GM10266 (cell line): ENCODE data around the gene CDC27.
"Not testable (repeated sequence)": the region's sequence is repeated elsewhere in the genome, so short reads cannot be mapped to it uniquely, and the experiment has no call there.

ENCODE experiments used
- DNase-seq: peaks from one replicate; pipeline ENCODE4 v3.0.0; 2012; ENCODE audit errors: extremely low spot score
- TF ChIP-seq, protein P1 (sequence below): IDR thresholded peaks from 2 replicates; pipeline ENCODE4 v1.5.1; 2012; ENCODE audit warnings: mild to moderate bottlenecking, low read depth; ENCODE audit not compliant: control insufficient read depth, insufficient read depth; ENCODE audit errors: missing control alignments

CDC27 gene

DNA sequence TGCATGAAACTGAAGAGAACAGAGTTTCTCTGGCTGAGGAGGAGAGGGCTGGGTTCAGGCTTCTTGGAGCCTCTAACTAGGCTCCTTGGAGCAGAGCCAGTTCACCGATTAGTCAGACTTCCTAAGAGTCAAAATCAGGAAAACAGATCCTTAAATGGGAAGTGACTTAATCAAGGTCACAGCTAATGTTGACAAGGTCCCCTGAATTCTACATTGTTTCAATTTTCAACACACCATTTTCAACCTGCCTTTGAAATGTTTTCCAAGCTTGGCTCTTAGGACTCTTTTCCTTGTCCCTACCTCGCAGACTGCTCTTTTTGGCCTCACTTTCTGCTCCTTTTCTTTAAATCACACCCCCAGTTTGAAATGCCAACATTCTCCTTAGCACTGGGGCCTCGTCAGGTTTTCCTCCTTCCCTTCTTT is 36.4 kb upstream of the CDC27 start:
- TF ChIP-seq, protein P1, sequence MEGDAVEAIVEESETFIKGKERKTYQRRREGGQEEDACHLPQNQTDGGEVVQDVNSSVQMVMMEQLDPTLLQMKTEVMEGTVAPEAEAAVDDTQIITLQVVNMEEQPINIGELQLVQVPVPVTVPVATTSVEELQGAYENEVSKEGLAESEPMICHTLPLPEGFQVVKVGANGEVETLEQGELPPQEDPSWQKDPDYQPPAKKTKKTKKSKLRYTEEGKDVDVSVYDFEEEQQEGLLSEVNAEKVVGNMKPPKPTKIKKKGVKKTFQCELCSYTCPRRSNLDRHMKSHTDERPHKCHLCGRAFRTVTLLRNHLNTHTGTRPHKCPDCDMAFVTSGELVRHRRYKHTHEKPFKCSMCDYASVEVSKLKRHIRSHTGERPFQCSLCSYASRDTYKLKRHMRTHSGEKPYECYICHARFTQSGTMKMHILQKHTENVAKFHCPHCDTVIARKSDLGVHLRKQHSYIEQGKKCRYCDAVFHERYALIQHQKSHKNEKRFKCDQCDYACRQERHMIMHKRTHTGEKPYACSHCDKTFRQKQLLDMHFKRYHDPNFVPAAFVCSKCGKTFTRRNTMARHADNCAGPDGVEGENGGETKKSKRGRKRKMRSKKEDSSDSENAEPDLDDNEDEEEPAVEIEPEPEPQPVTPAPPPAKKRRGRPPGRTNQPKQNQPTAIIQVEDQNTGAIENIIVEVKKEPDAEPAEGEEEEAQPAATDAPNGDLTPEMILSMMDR = no peak
- DNase-seq = no peak

GRCh38 chr17:47224966-47225365 is 35.9 kb upstream of the CDC27 start:
- TF ChIP-seq, protein P1 = no peak
- no peak for DNase-seq

- DNase-seq = not testable (repeated sequence)
Observed at GRCh38 chr17:47224077-47224476, 35.0 kb upstream of the CDC27 start.

GRCh38 chr17:47223460-47223859 is 34.4 kb upstream of the CDC27 start:
- TF ChIP-seq, protein P1 = no peak
- no peak for DNase-seq

- DNase-seq = no peak
- TF ChIP-seq, protein P1 = no peak
Observed at GRCh38 chr17:47223007-47223406, 33.9 kb upstream of the CDC27 start.

GRCh38 chr17:47222047-47222446 is 33.0 kb upstream of the CDC27 start:
- TF ChIP-seq, protein P1 = no peak
- DNase-seq = no peak

DNA sequence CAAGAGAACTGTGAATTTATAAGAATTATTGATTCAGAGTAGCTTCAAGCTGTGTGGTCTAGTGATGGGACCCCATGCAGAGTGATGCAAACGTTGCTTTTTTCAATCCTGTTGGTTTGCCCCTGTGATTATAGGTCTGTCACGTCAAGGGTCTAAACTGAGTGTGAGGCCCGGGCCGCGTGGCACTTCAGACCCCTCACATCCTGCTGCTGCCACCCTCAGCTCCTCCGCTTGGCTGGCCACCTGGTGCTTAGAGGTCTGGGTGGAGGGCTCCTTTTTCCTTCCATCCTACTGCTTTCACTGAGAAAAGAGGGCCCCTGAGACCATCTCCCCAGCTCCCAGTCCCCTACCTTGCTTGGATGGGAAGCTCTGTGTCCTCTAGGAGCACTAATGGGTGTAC is 32.1 kb upstream of the CDC27 start:
- no peak for DNase-seq
- TF ChIP-seq, protein P1 = no peak

DNA sequence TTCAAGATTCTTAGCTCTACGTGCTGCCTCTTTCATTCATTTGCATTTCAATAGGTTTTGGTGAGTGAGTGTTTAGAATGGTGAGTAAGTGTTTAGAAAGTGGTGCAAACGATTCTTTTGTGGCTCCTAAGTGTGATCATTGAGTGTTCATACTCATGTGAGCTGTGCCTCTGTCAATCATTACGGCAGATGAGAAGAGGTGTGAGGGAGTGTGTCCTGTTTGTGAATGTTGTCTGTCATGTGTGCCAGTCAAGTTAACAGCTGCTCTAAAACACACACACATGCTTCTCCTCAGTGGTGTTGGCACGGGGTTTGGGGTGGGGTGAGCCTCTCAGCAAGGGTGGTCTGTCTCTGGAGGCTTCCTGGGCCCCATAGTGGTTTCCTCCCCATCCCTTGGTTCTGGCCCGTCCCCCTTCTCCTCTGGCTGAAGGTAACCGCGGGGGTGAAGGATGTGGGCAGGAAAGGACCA is 31.5 kb upstream of the CDC27 start:
- DNase-seq = no peak

More for the DNA sequence above, 31.5 kb upstream of the CDC27 start:
- TF ChIP-seq, protein P1 = no peak
